Activated CD8-positive, alpha-beta memory T cell treated with anti-CD3 and anti-CD28 coated beads, Interleukin-2, amount 10 ng/mL, durations not matched to agents 7 days and 5 days (primary cell): ENCODE results near the gene ART5. TPM values are rescaled to one million over a fixed set of nuclear protein-coding genes. Genes with fewer than 3 reads are reported as not detected.
"Not testable (repeated sequence)": the region's sequence is repeated elsewhere in the genome, so short reads cannot be mapped to it uniquely, and the experiment has no call there.

Experiments used
- ATAC-seq: fragments of 150-1000 bp; cut with Tn5 transposase; one replicate; pipeline ENCODE4 v1.10.0; 2021; ENCODE audit warnings: moderate library complexity
- CTCF ChIA-PET: fragments of 350-600 bp; sonication (Branson Sonifier 250); formaldehyde crosslinking; loops from one replicate; lab custom pipeline; 2021; ENCODE audit warnings: antibody characterized with exemption; lab: Charles Lee
- DNase-seq: peaks from one replicate; pipeline ENCODE4 v3.0.0-alpha.2; 2020
- H3K27ac Mint-ChIP-seq: one replicate; pipeline ENCODE4 v1.8.0; 2021; ENCODE audit warnings: mild to moderate bottlenecking, mixed read lengths
- H3K27me3 Mint-ChIP-seq: one replicate; pipeline ENCODE4 v1.8.0; 2021; ENCODE audit warnings: mixed read lengths
- H3K36me3 Mint-ChIP-seq: one replicate; pipeline ENCODE4 v1.8.0; 2021; ENCODE audit warnings: mild to moderate bottlenecking, mixed read lengths
- H3K4me1 Mint-ChIP-seq: one replicate; pipeline ENCODE4 v1.8.0; 2021; ENCODE audit warnings: mixed read lengths
- H3K4me3 Mint-ChIP-seq: one replicate; pipeline ENCODE4 v1.8.0; 2021; ENCODE audit warnings: mild to moderate bottlenecking, moderate library complexity, mixed read lengths
- H3K9me3 Mint-ChIP-seq: one replicate; pipeline ENCODE4 v1.8.0; 2022; ENCODE audit warnings: low read depth, mixed read lengths
- total RNA-seq, 2 experiments: library from RNA; stranded (reverse); gene quantifications; one replicate each; pipeline ENCODE4 v1.2.3, GENCODE V29; 2021

Gene ART5
- total RNA-seq, 2 experiments from 2014 or later = not detected

DNA sequence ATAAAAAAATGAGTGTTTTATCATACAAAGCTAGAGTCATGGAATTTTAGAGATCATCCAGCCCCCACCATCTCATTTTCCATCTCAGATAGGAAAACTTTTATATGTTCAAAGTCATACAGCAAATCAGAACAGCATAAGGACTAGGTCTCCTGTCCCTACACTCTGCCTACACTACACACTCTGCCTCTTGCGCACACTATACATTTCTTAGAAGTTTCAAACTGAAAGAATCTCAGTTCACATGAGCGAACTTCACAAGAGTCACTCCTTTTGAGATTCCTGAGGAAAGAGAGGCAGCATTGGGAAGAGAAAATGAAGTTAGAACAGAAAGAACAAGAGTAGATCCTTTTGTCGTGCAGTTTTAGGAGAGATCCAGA is 36.5 kb downstream of the ART5 start:
- H3K27ac Mint-ChIP-seq = no peak overlapping the region
- DNase-seq (no peak), ATAC-seq (no peak)
- no peaks in the 10 kb centered on the region for H3K9me3 Mint-ChIP-seq
- H3K27me3 Mint-ChIP-seq = peaks cover 4% of the 10 kb centered on the region
- H3K4me3 Mint-ChIP-seq = no peak overlapping the region
- CTCF ChIA-PET = no interaction called here
- H3K36me3 Mint-ChIP-seq = no peaks in the 10 kb centered on the region
- H3K4me1 Mint-ChIP-seq = no peaks in the 10 kb centered on the region

DNA sequence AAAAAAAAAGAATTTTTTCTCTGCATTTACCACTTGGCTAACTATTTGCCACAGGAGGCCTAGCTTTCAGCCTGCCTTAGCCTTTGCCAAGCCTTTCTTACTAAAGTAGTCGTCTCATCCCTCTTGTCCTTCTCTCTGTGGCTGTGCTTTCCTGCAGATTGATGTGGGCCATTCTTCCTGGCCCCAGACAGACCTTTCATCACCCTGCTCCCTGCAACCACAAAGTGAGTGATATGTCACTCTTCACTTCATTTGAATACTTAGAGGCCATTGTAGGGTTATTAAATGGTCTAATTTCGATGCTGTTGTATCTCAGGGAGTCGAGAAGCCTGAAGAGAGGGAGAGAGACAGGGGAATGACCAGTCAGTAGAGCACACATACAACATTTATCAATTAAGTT is 37.6 kb downstream of the ART5 start:
- Mint-ChIP-seq H3K9me3 (no peaks in the 10 kb centered on the region), H3K27ac (no peak overlapping the region), H3K4me1 (no peaks in the 10 kb centered on the region), H3K36me3 (no peaks in the 10 kb centered on the region), H3K27me3 (peaks cover 4% of the 10 kb centered on the region), H3K4me3 (no peak overlapping the region)
- no peak for DNase-seq
- CTCF ChIA-PET = no interaction called here
- no peak for ATAC-seq

DNA sequence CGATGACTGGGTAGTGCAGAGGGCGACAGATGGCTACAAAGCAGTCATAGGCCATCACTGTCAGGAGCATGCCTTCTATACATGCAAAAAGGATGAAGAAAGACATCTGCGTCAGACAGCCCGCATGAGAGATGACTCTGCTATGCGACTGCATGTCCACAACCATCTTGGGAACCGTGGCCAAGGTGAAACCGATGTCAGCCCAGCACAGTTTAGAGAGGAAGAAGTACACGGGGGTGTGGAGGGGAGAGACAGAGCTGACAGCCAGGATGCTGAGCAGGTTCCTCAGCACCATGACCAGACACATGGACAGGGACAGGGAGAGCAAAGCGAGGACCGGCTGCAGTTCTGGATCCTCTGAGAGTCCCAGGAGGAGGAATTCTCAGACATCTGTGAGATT is 41.6 kb downstream of the ART5 start:
- H3K27me3 Mint-ChIP-seq, H3K4me1 Mint-ChIP-seq, CTCF ChIA-PET, H3K9me3 Mint-ChIP-seq, DNase-seq, H3K4me3 Mint-ChIP-seq, ATAC-seq, H3K27ac Mint-ChIP-seq, H3K36me3 Mint-ChIP-seq: not testable (repeated sequence)

DNA sequence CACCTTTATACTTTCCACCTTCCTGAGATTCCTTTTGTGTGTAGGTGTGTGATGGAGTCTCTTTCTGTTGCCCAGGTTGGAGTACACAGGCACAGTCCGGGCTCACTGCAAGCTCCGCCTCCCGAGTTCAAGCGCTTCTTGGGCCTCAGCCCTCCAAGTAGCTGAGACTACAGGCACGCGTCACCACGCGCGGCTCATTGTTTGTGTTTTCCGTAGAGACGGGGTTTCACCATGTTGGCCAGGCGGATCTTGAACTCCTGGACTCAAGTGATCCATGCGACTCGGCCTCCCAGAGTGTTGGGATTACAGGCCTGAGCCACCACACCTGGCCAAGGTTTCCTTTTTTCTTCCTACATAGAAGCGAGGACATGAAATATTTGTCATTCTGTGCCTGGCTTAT is 44.0 kb downstream of the ART5 start:
- ATAC-seq, DNase-seq, H3K9me3 Mint-ChIP-seq, H3K4me1 Mint-ChIP-seq, CTCF ChIA-PET, H3K27me3 Mint-ChIP-seq, H3K4me3 Mint-ChIP-seq, H3K27ac Mint-ChIP-seq, H3K36me3 Mint-ChIP-seq: not testable (repeated sequence)

DNA sequence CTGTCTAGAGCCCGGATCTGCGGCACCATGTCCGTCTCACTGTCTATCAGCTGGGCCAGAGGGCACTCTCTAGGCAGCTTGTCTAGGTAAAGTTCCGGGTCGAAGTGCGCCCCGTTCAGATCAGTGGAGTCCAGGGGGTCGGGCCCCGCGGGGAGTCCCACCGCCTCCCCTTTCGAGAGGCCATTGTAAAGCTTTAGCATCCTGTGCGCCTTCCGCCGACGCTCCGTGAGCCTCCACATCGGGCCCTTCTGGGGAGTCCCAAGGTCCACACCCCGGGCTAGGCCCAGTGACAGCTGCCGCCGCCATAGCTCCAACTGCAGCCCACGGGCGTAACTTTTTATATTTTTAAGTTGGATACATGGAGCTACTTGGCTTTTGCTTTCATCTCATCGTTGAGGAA is 50.5 kb downstream of the ART5 start:
- H3K4me1 Mint-ChIP-seq = not testable (repeated sequence)

DNA sequence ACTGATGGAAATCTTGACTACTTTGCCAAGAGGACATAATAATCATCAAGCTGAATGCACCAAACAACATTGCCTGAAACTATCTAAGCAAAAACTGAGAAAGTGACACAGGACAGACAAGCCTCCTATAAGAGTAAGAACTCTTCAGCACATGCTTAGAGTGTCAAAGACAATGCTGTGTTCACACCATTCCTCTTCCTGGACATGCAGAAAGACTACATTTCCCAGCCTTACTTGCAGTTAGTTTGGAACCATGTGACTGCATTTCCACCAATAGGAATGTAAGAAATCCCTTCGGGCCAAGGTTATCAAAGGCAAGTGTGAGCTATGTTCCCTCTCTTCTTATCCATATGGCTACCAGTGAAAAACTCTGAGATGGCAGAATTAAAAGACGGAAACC is 51.6 kb downstream of the ART5 start:
- H3K4me1 Mint-ChIP-seq, H3K9me3 Mint-ChIP-seq, ATAC-seq, DNase-seq, H3K27ac Mint-ChIP-seq, H3K36me3 Mint-ChIP-seq, H3K4me3 Mint-ChIP-seq: not testable (repeated sequence)
- CTCF ChIA-PET = interaction anchor here (0.7 to 0.9 kb wide), 2 partner anchors 9 to 16 kb away, joined by 3 read pairs; no protein-coding TSS in a partner anchor
- H3K27me3 Mint-ChIP-seq = peaks cover 12% of the 10 kb centered on the region

More for the DNA sequence above, 50.5 kb downstream of the ART5 start:
- not testable (repeated sequence) for ATAC-seq, H3K27ac Mint-ChIP-seq, H3K4me3 Mint-ChIP-seq, DNase-seq, H3K36me3 Mint-ChIP-seq, H3K9me3 Mint-ChIP-seq
- H3K27me3 Mint-ChIP-seq = peaks cover 12% of the 10 kb centered on the region
- CTCF ChIA-PET = interaction anchor here (0.7 kb wide), 1 partner anchor 543 kb away, joined by 3 read pairs; no protein-coding TSS in a partner anchor

DNA sequence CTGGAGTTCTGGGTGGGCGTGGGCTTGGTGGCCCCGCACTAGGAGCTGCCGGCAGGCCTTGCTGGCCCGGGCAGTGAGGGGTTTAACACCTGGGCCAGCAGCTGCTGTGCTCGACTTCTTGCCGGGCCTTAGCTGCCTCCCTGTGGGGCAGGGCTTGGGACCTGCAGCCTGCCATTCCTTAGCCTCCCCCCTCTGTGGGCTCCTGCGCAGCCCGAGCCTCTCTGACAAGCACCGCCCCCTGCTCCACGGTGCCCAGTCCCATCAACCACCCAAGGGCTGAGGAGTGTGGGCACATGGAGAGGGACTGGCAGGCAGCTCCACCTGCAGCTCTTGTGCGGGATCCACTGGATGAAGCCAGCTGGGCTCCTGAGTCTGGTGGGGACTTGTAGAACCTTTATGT is 53.0 kb downstream of the ART5 start:
- peaks cover 12% of the 10 kb centered on the region for H3K27me3 Mint-ChIP-seq
- H3K9me3 Mint-ChIP-seq, DNase-seq, H3K27ac Mint-ChIP-seq, ATAC-seq, H3K4me1 Mint-ChIP-seq, H3K4me3 Mint-ChIP-seq, H3K36me3 Mint-ChIP-seq, CTCF ChIA-PET: not testable (repeated sequence)

Other genes starting within 250 kb of the ART5 start
- not detected for gene ART1, start 3.1 kb upstream of the ART5 start, total RNA-seq
- gene CHRNA10, start 29.4 kb upstream of the ART5 start, total RNA-seq = 1 to 10 TPM; 2.4 to 2.7 TPM
- gene NUP98, start 155.6 kb upstream of the ART5 start, total RNA-seq = 100 to 1,000 TPM; 106 to 108 TPM
- 10 to 100 TPM; 22.7 to 23.5 TPM for gene PGAP2, start 166.6 kb upstream of the ART5 start, total RNA-seq
- gene RHOG, start 199.0 kb upstream of the ART5 start, total RNA-seq = 100 to 1,000 TPM; 154 to 163 TPM
- gene STIM1, start 213.7 kb upstream of the ART5 start, total RNA-seq = 100 to 1,000 TPM in 1 of 2 experiments, 10 to 100 TPM in 1; 83.5 to 104 TPM